ENCODE results near the gene HEPACAM2.
A peak's percentile ranks its signal among the peaks of the same experiment; 100 is the strongest.

HEPACAM2 gene

GRCh38 chr7:93242106-93242505, 15.8 kb upstream of the HEPACAM2 start:
- TF ChIP-seq CTCF (conservative IDR thresholded peaks at IDR 0.05; ENCODE audit: low read depth), result no peak
- ChIA-PET POLR2A (ENCODE audit: low non-redundant PET) (no interaction called here), CTCF (interaction anchor here (0.6 kb wide), 1 partner anchor 487 kb away, joined by 3 read pairs; no protein-coding TSS in a partner anchor)
- no peak for DNase-seq (ENCODE audit: low spot score)
- no peak overlapping the region for H3K27ac ChIP-seq

- H3K27ac ChIP-seq, result no peak overlapping the region
These were observed 13.6 kb upstream of the HEPACAM2 start for GRCh38 chr7:93239824-93240223.

GRCh38 chr7:93238748-93239147, 12.5 kb upstream of the HEPACAM2 start:
- ChIA-PET POLR2A (ENCODE audit: low non-redundant PET) (no interaction called here), CTCF (no interaction called here)
- no peak for TF ChIP-seq CTCF (conservative IDR thresholded peaks at IDR 0.05; ENCODE audit: low read depth)
- DNase-seq (ENCODE audit: low spot score), result no peak
- no peak overlapping the region for H3K27ac ChIP-seq

More at GRCh38 chr7:93239824-93240223, 13.6 kb upstream of the HEPACAM2 start:
- no peak for TF ChIP-seq CTCF (conservative IDR thresholded peaks at IDR 0.05; ENCODE audit: low read depth)
- CTCF ChIA-PET, result no interaction called here
- DNase-seq (ENCODE audit: low spot score), result no peak
- POLR2A ChIA-PET (ENCODE audit: low non-redundant PET), result no interaction called here

GRCh38 chr7:93238131-93238530, 11.9 kb upstream of the HEPACAM2 start:
- TF ChIP-seq CTCF (conservative IDR thresholded peaks at IDR 0.05; ENCODE audit: low read depth), result no peak
- ChIA-PET CTCF (no interaction called here), POLR2A (ENCODE audit: low non-redundant PET) (no interaction called here)
- no peak overlapping the region for H3K27ac ChIP-seq
- no peak for DNase-seq (ENCODE audit: low spot score)

- DNase-seq (ENCODE audit: low spot score), result no peak
- CTCF ChIA-PET, result interaction anchor here (0.8 to 0.9 kb wide), 2 partner anchors 11 to 294 kb away, joined by 3 read pairs; no protein-coding TSS in a partner anchor
- no peak for TF ChIP-seq CTCF (conservative IDR thresholded peaks at IDR 0.05; ENCODE audit: low read depth)
- H3K27ac ChIP-seq, result no peak overlapping the region
- POLR2A ChIA-PET (ENCODE audit: low non-redundant PET), result no interaction called here
These were observed 9.3 kb upstream of the HEPACAM2 start for GRCh38 chr7:93235541-93235940.

- no peak for DNase-seq (ENCODE audit: low spot score)
- CTCF ChIA-PET, result no interaction called here
- POLR2A ChIA-PET (ENCODE audit: low non-redundant PET), result no interaction called here
- peak overlapping the region; percentile 81 for H3K27ac ChIP-seq
- TF ChIP-seq CTCF (conservative IDR thresholded peaks at IDR 0.05; ENCODE audit: low read depth), result no peak
These were observed 6.4 kb upstream of the HEPACAM2 start for GRCh38 chr7:93232673-93233018.
